KOPT-K1 (cell line): ENCODE measurements around the gene ENTPD2.
"Not testable (repeated sequence)": the region's sequence is repeated elsewhere in the genome, so short reads cannot be mapped to it uniquely, and the experiment has no call there.

Experiments
- H3K27ac ChIP-seq: fragments of 200-600 bp; sonication (generic); 2 replicates; pipeline ENCODE4 v1.5.1; 2016; ENCODE audit warnings: antibody characterized with exemption, mild to moderate bottlenecking, low read depth, low read length; ENCODE audit not compliant: poor library complexity, severe bottlenecking
- H3K36me3 ChIP-seq: fragments of 200-600 bp; sonication (generic); 2 replicates; pipeline ENCODE4 v1.5.1; 2017; ENCODE audit warnings: antibody characterized with exemption, mild to moderate bottlenecking, low read length, moderate library complexity; ENCODE audit not compliant: insufficient read depth
- H3K9me3 ChIP-seq: fragments of 200-600 bp; sonication (generic); 2 replicates; pipeline ENCODE4 v1.5.1; 2017; ENCODE audit warnings: antibody characterized with exemption, low read length, mild to moderate bottlenecking; ENCODE audit not compliant: insufficient read depth, poor library complexity, severe bottlenecking

The ENTPD2 gene

DNA sequence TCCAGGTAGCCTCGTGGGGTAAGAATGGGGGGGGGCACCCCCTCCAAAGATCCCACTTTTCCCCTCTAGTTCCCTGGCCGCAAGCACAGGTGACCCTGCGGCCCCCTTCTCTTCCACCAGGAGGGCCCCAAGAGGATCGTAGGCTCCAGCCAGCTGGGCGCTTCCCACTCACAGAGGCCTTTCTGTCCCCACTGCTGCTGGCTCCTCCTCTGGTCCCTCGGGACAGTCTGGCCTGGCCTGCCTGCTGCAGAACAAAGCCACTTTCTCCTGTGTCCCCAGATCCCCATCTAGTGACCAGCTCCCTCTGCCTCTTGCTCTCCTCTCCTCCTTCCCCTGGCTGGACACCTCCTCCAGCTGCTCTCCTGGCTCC, 17.0 kb upstream of the ENTPD2 start:
- Histone ChIP-seq H3K27ac (peak overlapping the region; percentile 37), H3K36me3 (no peaks in the 10 kb centered on the region; the same call in 1 of the 2 replicates), H3K9me3 (no peaks in the 10 kb centered on the region)

DNA sequence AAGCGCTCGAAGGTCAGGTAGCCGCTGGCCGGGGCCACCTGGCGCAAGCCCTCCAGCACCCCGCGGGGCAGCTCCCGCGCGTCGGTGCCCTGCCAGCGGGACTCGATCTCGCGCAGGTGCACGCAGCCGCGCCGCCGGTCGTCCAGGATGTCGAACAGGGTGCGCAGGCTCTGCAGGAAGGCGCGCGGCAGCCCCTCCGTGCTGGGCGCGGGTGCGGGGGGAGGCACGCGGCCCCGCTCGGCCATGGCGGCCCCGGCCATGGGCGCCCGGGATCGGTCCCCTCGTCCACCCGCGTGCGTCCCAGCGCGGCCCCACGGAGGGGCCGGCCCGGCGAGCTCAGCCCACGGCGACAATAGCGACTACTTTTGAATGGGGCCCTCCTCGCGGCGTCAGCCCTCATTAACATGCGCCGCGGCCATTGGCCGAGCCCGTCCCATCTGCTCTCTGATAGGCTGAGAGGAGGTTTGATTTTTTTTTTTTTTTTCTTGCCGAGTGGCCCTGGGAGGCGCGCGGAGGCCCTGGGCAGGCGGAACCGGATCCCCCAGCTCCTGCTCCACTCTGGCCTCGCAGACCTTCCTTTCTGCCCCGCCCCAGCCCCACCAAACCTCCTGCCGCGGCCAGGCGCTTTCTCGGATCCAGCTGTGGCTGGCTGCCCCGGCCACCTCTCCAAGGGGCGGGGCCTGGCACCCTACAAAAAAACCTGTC, 16.5 kb upstream of the ENTPD2 start, which contains the start of gene SAPCD2:
Gene SAPCD2, minus strand, starts transcription at position 357 of the 705 bp plus-strand sequence. Its CDS starts 97 bp downstream, at position 260.
- Histone ChIP-seq H3K36me3 (no peaks in the 10 kb centered on the region; the same call in 1 of the 2 replicates), H3K9me3 (no peaks in the 10 kb centered on the region), H3K27ac (peak within 1 kb of the TSS; percentile 37)

DNA sequence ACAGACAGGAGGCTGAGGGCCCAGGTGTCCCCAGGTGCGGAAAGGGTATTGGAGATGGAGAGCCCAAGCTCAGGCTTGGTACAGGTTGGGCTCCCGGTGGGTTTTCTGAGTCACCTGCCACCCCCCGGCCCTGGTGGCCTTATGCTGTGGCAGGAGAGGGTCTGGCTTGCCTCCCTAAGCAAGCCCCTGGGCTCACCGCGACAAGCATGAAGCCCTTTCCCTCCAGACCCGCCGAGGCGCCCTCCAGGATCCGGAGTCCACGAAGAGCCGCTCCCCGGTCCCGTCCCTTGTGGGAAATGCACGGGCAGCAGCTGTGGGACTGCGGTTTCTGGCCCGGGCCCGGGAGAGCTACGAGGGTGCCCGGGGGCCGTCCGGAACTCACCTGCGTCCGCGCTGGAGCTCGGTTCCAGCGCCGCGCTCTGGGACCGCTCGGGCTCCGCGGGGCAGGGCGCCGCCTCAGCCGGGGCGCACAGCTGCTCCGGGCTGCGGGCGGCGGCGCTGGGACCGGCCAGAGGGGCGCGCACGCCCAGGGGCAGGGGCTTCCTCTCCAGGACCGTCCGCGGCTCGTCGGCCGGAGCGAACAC, 15.7 kb upstream of the ENTPD2 start:
- no peaks in the 10 kb centered on the region; the same call in 1 of the 2 replicates for H3K36me3 ChIP-seq
- H3K27ac ChIP-seq: peak overlapping the region; percentile 37
- H3K9me3 ChIP-seq: no peaks in the 10 kb centered on the region

GRCh38 chr9:137068539-137069507, 15.0 kb upstream of the ENTPD2 start:
- H3K9me3 ChIP-seq: no peaks in the 10 kb centered on the region
- H3K36me3 ChIP-seq: no peaks in the 10 kb centered on the region; the same call in 1 of the 2 replicates
- H3K27ac ChIP-seq: peak overlapping the region; percentile 37

DNA sequence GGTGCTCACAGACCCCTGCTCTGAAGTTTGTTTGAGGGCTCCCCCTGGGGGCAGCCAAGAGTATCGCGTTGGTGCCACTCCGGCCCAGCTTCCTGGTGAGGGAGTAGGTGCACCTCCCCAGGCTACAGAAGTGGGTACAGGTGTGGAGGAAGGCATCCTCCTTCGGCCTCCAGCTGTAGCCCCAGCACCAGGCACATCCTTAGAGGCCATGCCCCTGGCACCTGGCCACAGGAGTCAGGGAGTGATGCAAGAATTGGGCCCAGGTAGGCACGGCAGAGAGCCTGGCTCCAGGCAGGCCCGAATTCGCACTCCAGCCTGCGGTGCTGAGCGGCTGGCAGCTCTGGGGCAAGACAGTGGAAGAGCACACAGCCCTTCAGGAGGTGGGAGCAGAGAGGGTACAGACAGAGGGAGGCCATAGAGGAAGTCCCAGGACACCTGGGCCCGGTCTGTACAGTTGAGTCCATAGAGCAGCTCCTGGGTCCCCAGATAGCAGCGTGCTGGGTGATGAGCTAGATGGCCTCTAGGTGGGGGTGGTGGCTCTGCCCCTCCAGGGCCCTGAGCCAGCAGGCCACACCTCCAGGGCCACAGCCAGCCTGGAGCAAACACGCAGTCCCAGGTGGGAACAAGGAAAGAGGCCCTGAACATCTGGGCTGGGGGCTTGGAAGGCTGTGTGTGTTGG, 14.1 kb upstream of the ENTPD2 start:
- H3K9me3 ChIP-seq: no peaks in the 10 kb centered on the region
- no peak overlapping the region for H3K27ac ChIP-seq
- H3K36me3 ChIP-seq: no peaks in the 10 kb centered on the region; the same call in 1 of the 2 replicates

DNA sequence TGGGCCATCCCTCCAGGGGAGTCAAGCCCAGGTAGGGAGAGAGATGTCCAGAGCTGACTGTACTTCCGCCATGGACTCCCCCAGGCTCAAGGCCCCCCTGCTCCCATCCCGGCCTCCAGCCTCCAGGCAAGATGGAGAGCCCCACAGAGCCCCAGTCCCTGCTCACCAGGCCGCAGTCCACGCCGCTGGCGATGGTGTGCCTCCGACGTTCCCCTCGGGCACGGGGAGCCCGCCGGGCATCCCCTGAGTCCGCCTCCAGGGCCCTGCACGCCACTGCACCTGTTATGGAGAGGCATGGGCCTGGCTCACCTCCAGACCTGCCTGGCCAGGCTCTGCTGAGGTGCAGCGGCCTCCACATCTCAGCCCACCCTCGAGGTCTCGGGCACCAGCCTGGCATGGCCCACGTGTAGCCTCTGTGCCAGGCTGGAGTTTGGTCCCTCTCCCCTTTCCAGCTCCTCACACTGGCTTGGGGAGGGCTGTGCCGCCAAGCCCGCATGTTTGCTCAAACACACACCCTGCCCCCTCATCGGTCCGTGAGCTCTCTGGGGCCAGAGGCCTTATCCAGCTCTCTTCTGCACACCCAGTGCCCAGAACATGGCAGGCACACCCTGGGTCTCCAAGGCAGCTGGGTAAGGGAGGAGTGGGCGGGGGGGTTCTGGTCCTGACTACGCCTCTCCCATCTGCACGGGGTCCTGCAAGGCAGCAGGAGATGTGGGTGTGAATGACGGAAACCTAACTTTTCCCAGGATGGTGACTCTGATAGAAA, 12.4 kb upstream of the ENTPD2 start:
- H3K9me3 ChIP-seq: no peaks in the 10 kb centered on the region
- H3K27ac ChIP-seq: no peak overlapping the region
- no peaks in the 10 kb centered on the region; the same call in 1 of the 2 replicates for H3K36me3 ChIP-seq

GRCh38 chr9:137065336-137065967, 11.6 kb upstream of the ENTPD2 start:
- Histone ChIP-seq H3K36me3 (no peaks in the 10 kb centered on the region; the same call in 1 of the 2 replicates), H3K9me3 (no peaks in the 10 kb centered on the region), H3K27ac (no peak overlapping the region)

- Histone ChIP-seq H3K9me3 (no peaks in the 10 kb centered on the region), H3K27ac (no peak overlapping the region), H3K36me3 (no peaks in the 10 kb centered on the region; the same call in 1 of the 2 replicates)
Measured at GRCh38 chr9:137064880-137065164, 11.0 kb upstream of the ENTPD2 start.

DNA sequence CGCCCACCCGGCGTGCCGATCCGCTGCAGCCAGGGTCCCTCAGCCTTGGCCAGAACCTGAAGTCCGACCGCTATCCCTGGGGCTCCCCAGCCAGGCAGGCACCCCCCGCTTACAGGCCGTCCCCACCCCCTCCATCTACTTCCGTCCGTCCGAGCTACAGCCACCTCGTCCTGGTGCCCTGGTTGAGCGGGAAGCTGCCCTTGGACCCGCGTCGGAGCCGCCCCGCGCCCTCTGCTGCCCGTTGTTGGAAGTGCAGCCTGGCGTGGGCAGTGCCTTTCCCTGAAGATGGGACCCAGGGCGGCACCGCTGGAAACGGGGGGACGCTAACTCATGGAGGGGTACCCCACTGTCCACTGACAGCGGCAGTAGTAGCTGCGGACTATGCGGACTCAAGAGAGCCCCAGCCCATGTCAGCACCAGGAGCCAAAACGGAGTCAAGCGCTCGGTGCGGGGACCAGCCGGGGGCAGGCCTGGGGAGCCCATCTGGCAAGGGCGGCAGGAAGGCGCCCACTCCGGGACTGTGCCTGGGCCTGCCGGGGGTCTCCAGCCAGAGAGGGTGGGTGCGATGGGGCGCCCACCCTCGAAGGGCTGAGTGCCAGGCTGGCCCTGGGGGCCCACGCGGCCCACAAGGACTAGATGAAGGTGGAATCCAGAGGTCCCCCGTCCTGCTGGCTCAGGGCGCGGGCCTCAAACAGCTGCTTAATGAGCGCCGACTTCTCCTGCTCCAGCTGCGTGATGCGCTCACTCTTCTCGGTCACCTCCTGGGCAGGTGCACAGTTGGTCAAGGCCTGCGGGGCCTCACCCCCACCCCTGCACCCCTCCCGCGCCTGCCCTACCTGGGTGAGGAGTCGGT, 10.4 kb upstream of the ENTPD2 start:
- H3K36me3 ChIP-seq: no peaks in the 10 kb centered on the region; the same call in 1 of the 2 replicates
- no peaks in the 10 kb centered on the region for H3K9me3 ChIP-seq
- no peak overlapping the region for H3K27ac ChIP-seq

GRCh38 chr9:137063311-137064026, 9.6 kb upstream of the ENTPD2 start:
- no peak overlapping the region for H3K27ac ChIP-seq
- no peaks in the 10 kb centered on the region for H3K9me3 ChIP-seq
- H3K36me3 ChIP-seq: no peaks in the 10 kb centered on the region; the same call in 1 of the 2 replicates

DNA sequence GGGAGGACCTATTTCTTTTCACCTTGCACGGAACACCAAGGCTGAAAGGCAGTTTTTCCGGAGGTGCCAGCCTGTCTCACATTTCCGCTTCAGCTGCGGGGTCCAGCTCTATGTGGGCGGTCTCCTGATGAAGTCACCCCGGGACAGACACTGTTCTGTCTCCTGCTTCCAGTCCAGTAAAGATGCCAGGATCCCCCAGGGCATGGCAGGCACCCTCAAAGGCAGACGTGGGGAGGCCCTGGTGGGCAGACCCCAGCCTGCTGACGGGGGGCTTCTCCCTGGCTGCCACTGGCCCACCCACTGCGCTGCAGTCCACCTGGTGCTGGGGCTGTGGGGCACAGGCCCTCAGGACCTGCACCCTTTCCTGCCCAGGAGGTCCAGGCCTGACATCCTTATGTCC, 8.9 kb upstream of the ENTPD2 start:
- not testable (repeated sequence) for H3K36me3 ChIP-seq, H3K9me3 ChIP-seq, H3K27ac ChIP-seq

DNA sequence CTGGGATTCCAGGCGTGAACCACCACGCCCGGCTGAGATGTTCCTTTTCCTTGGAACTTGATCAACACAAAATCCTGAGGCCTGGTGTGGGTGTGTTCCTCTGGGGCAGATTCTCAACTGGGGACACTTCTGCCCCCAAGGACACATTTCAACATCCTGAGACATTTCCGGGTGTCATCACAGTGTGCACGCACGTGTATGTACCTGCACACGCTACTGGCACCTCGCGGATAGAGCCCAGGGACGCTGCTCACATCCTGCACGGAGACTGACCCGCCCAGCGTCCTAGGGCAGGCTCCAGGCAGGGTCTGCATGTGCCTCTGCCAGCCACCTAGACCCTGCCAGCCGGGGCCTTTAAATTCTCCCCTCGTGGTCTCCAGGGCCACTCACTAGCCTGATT, 8.5 kb upstream of the ENTPD2 start:
- Histone ChIP-seq H3K36me3 (no peaks in the 10 kb centered on the region; the same call in 1 of the 2 replicates), H3K9me3 (no peaks in the 10 kb centered on the region), H3K27ac (no peak overlapping the region)
